Caki2 (cell line): ENCODE measurements around the gene ARL5B. TPM values are rescaled to one million over a fixed set of nuclear protein-coding genes. Genes with fewer than 3 reads are reported as not detected.

Source experiments
- DNase-seq: peaks from one replicate; pipeline ENCODE4 v3.0.0-alpha.2; 2015; ENCODE audit warnings: low read depth
- in situ Hi-C: cut with HindIII; loops from 2 replicates; pipeline ENCODE4 v1.10.0; 2016; ENCODE audit warnings: low sequenced_read_pairs, low pct_unique_long_range_greater_than_20kb, mixed read lengths
- total RNA-seq: library from RNA; depleted of rRNA; stranded (reverse); fragments of >200 nt; shearing (Covaris generic); gene quantifications from 2 replicates; pipeline ENCODE4 v1.2.3, GENCODE V29; 2014; ENCODE audit warnings: low replicate concordance

The ARL5B gene
- total RNA-seq, 1 experiment from 2014 or later, result 15.2 TPM

DNA sequence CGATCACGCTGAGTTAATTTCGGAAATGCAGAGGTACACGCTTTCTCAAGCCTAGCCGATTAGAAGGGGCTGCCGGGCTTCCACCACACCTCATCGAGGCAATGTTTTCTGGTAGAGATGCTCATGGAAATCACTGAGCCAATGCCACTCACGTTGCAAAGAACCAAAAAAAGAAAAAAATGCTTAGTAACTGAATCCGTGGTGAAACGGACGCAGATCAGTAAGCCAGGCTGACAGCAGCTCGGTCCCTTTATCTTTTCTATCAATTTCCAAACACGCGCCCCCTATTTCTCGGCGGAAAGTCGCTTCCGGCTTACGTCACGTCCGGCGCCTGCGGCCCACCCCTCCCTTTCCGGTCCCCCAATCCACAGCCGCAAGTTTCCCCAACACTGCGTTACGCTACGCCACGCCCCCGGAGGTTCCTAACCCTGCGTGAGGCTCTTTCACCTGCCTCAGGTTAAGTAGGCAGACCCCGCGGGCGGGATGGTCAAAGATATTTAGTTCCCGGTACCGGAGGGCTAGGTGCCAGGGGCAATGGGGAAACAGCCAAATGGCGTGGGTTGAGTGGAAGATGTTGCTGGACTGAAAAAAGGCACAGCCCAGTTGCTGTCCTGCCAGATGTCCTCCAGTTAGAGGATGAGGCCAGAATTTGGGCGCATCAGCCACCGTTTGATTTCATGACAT lies 7.8 kb upstream of the ARL5B start, which contains the start of gene NSUN6:
TSS of gene NSUN6 (minus strand) at position 264 of the 684 bp plus-strand sequence. CDS start 384 bp downstream, outside the sequence.
- DNase-seq, result peak; percentile 84
- in situ Hi-C loops, result no loop called here

DNA sequence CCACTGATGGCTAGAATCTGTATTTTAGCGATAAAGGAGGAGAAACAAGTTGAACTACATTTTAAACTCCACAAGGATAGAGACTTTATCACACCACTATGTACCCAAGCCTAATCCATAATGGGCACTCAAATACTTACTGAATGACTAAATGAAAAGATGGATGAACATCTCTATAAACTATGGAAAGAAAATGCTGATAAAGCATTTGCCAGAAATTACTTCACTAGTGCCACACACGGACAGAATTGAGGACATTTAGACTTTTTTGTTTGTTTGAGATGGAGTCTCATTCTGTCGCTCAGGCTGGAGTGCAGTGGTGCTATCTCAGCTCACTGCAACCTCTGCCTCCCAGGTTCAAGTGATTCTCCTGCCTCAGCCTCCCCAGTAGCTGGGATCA lies 6.1 kb upstream of the ARL5B start:
- in situ Hi-C loops, result no loop called here

DNA sequence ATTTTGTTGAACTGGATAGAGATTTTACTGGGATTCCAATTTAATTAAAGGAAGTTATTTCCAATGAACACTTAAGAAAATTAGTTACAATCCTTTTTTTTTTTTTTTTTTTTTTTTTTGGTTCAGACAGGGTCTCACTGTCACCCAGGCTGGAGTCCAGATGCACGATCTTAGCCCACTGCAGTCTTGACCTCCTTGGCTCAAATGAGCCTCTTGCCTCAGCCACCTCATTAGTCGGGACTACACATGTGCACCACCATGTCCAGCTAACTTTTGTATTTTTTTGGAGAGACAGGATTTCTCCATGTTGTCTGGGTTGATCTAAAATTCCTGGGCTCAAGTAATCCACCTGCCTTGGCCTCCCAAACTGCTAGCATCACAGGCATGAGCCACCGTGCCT lies 2.5 kb upstream of the ARL5B start:
- in situ Hi-C loops, result no loop called here
- no peak for DNase-seq

More for the DNA sequence above, 6.1 kb upstream of the ARL5B start:
- DNase-seq, result no peak

DNA sequence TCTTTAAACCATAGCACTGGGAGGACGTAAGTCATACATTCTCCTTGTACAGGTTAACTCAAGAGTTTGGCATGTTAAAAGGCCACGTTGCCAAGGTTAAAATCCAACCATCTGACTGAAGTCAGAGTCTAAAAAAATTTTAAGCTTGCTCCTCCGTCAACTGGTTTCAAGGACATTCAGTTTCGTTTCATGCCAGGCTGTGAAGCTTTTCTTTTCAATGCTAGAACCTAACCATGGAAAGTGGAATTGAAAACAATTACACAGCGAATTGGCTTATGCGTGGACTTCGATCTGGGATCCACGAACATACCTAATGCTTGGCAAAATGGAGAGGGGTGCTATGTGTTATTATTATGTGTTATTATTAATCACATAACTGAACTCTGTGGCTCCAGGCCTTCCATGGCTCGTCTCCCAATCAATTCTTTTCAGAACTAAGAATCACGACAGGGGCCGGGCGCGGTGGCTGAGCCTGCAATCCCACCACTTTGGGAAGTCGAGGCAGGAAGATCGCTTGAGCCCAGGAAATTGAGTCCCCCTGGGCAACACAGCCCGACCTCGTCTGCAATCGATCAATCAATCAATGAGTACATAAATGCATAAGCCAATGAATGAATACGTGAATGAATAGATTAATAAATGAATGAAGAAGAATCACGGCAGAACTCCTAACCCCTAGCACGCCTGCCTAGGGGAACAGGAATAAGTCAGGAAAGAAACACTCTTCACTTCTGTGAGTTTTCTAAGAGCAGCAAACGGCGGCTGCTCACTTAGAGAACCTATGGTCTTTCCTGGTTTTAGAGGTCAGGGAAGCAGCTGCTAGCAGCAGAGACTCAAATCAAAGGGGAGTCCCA lies 733 bp upstream of the ARL5B start:
- peak; percentile 38 for DNase-seq
- in situ Hi-C loops, result no loop called here

DNA sequence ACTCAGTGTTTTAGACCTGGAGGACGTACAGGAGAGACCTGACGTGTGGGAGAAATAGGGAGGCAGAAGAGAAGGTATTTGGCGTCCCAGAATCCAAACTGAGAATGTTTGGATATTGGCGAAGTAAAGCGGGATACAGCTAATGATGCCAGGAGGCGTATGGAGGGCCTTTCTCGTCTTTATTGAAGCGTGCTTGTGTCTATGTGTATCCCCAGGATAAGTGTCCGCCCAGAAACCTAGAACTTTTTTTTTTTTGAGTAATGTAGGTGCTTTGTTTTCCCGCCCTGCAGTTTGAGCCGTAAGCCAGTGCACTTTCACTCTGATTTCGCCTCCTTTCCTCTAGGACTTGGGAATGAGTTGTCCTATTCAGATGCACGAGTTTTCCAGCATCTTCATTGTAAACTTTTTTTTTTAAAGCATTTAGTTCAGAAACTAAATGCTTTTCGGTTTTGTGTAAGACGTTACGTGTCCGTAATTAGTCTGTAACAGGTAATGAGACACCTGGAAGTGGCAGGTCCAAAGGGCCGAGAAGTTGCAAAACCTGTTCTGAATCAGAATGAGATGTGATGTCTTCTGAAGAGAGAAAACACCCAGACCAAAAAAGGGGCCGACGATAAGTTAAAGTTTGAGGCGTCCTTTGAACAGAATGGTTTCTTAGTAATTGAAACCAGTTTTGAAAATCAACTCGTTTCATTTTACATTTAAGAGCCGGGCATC lies 746 bp downstream of the ARL5B start:
- DNase-seq, result no peak
- in situ Hi-C loops, result no loop called here

DNA sequence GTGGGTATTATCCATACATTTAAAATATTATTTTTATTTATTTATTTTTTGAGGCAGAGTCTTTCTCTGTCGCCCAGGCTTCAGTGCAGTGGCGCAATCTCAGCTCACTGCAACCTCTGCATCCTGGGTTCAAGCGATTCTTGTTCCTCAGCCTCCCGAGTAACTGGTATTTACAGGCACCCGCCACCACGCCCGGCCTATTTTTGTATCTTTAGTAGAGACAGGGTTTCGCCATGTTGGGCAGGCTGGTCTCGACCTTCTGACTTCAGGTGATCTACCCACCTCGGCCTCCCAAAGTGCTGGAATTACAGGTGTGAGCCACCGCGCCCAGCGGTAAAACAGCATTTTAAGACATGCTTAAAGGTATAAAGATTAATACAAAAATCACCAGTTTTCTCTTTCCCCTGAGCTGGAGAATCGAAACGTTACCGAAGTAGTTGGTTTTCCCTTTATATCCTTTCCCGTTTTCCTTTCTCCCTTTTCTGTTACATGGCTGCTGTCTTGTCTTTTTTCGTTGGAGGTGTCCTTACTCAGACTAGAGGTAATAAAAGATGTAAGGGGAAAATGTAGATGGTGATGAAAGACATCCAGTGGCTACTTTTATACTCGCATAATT lies 1.7 kb downstream of the ARL5B start:
- no peak for DNase-seq
- in situ Hi-C loops, result no loop called here

DNA sequence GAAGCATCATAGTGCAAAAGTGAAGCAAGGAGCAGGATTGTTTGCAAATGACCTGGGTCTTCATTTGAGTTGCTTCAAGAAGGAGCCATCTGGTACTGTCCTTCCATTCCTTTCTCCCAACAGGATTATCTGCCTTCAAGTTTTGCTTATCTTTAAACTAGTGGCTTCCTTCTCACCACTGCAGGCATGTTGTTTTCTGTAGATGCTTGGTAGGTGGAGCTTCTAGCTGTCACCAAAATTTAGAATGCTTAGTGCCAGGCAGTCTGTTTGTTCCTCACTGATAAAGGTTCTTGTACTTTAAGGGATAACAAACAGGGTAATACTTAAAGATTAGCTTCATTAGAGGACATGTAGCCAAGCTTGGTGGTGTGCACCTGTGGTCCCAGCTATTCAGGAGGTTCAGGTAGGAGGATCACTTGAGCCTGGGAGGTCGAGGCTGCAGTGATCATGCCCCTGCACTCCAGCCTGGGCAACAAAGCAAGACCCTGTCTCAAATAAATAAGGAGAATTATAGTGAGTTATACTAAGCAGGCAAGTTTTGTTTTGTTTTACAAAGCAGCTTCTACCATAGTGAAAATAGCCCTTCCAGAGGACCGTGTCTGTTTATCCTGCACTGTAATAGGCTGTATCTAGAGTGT lies 5.7 kb downstream of the ARL5B start:
- in situ Hi-C loops, result no loop called here
- no peak for DNase-seq

DNA sequence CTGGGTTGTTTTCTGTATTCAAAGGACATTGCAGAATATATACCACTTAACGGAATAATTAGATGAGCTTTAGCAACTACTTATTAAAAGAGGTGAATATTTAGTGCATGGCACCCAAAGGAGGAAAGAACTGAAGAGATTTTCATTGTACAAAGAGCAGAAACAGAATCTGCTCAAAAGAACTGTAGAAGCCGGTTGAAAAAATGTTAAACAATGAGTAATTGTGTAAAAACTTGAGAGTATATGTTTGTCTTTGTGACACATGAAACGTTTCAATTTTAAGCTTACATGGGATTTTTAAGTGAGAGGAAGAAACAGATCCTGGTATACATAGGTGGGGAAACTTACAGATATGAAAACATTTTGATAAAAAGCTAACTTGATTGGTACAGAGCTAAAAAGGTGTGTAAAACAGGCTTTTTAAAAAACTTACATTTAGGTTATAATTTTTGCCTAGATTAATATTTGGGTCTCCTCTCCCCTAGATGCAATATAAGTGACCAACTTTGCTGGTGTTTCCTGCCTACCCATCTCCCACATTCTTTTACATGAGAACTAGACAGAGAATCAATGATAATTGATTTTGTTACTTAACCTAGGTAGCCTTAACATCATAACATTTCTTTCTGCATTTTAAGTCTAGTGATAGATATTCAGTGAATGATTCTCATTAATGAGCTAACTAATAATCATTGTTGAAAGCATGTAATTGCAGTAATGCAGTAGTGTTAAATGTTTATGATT lies 6.8 kb downstream of the ARL5B start:
- no peak for DNase-seq
- in situ Hi-C loops, result no loop called here

DNA sequence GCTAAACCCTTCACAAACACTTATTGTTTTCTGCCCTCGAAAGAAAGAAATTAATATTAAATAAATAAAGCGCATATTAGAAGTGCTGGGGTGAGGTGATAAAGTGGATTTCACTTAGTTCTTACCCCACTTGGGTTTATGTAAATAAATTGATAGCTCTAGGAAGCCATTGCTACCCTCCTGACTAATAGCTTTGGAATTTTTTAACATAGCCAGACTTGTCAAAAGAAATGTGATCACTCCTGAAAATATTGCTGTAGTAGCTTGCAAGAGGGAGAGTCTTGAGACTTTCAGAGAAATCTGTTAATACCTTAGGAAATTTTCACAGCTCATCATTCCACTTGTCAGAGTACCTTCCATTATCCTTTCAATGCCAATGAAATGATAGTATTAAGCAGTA lies 7.6 kb downstream of the ARL5B start:
- in situ Hi-C loops, result no loop called here
- no peak for DNase-seq

DNA sequence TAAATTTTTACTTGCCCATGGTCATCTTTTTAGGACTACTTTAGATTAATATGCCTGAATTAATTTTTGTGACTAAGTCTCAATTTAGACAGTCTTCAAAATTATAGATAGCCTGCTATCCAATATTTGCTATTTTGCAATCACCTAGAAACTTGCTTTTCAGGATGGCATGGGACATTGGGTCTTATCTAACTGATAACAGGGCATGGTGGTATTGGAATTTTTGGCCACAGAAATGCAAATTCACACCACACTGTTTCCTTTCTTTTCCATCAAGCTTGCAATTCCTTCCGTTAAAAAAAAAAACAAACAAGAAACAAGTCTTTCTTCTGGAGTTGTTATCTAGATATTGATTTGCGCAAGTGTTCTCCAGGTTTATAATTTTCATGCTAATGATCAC lies 8.8 kb downstream of the ARL5B start:
- in situ Hi-C loops, result no loop called here
- no peak for DNase-seq

DNA sequence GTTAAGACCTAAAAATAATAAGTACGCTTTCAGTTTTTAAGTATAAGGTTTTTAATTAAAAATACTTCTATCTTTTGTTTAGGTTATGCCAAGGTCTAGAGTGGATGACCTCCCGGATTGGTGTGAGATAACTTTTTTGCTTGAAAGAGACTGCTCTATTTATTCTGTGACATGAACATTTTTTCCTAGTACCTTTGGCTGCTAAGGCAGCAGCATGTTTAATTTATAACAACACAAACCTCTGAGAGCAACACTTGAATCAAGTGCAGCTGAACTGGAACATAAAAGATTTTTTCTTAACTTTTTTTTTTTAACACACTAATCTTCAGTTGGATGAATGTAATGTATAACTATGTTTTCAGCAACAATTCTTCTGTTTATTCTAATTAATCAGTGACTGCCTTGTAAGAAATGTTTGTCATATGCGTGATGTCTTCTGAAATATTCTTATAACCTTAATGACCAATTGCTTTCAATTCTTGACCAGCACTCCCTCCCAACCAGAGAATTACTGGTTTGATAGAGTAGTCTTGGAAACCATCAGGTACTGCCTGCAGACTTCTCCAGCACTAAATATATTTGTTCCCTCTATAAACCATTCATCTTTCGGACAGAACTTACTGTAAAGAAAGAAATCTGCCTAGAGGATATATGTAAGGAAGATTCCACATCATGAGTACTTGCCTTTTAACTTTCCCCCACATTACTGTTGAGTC lies 16.0 kb downstream of the ARL5B start:
- no peak for DNase-seq
- in situ Hi-C loops, result no loop called here

DNA sequence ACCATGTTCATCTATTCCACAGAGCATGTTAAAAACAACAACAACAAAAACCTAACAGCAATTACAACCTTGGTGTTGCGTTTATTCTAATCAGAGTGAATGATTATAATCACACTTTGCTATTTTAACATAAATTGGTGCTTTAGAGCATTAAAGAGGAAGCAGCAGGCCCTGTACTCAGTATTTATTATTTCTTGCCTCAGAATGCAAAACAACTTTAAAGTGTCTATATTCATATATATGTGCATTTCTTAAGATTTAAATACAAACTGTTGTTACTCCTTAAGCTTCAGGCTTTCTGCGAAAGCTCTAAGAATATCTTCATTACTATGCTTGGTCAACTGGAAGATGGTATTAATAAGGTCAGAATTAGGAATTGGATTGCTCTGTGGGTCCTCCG lies 21.5 kb downstream of the ARL5B start:
- in situ Hi-C loops, result no loop called here
- no peak for DNase-seq

DNA sequence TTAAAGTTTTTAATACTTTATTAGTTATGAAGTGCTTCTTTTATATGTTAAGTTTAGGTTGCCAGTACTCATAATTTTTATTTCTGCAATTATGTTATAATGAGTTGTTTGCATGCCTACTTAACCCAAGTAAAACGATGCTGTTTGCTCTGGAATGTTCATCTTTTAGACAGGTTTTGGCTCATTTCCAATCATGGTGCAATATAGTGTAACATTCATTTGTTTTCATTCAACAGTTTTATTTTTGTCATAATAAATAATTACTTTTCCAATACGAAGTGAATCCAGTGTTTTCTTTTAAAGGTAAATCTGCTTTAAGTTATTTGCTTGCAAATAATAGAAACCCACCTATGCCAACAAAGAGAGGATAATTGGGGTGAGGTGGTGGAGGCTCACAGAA lies 22.1 kb downstream of the ARL5B start:
- in situ Hi-C loops, result no loop called here
- DNase-seq, result no peak

DNA sequence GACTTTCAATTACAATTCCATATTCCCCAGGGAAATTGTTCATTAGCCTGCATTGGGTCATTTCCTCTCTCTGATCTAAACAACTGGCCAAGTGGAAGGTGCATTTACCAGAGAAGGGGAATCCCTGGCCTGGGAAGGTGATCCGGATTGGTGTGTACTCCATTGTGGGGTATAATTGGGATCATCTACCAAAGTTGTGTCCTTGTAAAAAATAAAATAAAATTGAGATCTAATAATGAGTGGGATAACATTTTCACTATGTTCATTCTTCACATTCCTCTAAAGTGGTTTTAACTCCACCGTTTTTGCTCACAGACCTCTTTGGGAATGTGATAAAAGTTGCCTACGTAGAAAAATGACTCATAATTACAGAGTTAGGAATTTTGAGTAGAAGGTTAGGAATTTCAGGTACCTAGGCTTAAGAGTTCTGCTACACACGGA lies 22.8 kb downstream of the ARL5B start:
- peak; percentile 43 for DNase-seq
- in situ Hi-C loops, result no loop called here

DNA sequence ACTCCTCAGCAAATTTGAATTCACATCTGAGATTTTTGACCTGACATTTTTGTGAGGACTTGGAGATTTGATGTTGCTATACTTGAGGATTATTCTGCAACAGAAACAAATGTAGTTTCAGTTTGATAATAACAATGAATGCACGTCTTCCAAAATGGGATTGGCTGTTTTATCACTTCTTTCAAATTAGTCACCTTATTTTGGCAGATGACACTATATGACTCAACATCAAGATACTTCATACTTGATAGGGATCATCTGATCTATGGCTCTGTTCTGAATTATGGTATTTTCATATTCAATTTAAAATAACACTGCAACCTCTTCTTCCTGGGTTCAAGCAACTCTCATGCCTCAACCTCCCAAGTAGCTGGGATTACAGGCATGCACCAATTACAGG lies 24.2 kb downstream of the ARL5B start:
- DNase-seq, result no peak
- in situ Hi-C loops, result no loop called here

DNA sequence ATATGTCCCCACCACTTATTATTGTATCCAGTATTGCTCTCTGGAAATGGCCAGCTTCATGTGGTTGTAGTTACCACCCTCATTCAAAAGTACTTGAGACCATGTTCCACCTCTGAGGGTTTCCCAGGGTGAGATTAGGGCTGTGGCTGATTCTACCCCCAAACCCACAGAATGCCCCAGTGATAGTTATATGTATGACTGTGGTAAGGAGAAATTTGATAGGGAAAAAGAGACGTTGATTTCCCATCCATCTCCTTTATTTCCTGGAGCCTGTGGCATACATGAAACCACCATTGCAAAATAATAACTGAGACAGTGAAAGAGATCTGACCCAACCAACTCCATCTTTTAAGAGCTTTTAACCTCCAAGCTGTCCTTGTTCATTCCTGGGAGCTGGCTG lies 25.2 kb downstream of the ARL5B start:
- DNase-seq, result no peak

DNA sequence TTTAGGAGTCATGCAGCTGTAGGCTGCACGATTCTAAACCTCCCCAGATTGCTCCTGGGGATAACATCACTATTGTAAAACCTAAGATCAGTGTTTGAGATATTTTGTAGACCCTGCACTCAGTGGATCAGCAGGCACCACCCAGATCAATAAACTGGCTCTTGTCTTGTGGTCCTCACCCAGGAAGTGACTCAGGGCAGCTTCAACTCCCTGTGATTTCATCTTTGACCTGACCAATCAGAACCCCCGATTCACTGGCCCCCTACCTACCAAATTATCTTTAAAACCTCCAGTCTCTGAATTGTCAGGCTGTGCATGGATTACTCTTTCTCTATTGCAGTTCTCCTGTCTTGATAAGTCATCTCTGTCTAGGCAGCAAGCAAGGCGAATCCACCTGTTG lies 25.7 kb downstream of the ARL5B start:
- in situ Hi-C loops, result no loop called here
- DNase-seq, result no peak

More for the DNA sequence above, 25.2 kb downstream of the ARL5B start:
- in situ Hi-C loops, result no loop called here
